T-helper 1 cell (primary cell): ENCODE results near the gene WNT5A.

Experiments used
- DNase-seq, 5 donors: peaks; one replicate each; pipeline ENCODE4 v3.0.0-alpha.2; 2012 to 2020
- total RNA-seq, 4 donors: gene quantifications; one replicate each; lab custom pipeline; 2026; lab: John Stamatoyannopoulos, UW

WNT5A gene
- total RNA-seq, result 0 reads per million in 4 donors

DNA sequence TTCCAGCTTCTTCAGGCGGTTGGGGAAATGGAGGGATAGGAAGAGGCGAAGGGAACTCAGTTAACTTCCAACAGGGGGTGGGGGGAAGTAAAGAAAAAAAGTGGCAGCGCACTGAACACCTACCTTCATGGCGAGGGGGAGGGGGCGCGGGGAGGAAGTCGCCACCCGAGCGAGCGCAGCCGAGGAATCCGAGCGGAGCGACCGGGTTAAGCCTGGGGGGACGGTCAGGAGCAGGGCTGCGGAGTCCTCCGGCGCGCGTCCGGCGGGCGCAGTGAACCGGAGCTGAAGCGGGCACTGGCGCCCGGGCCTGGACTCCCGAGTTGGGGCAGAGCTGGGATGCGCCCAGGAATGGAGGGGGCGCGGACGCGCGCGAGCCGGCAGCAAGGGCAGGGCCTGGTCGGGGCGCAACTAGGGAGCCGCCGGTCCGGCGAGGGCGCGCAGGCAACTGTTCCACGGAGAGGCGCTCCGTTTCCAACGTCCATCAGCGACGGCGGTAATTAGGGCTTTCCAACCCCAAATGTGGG is at the start of gene WNT5A:
Gene WNT5A (minus strand): TSS at position 450 of the 524 bp plus-strand sequence. CDS start 321 bp downstream, at position 129.
- no peak for DNase-seq

DNA sequence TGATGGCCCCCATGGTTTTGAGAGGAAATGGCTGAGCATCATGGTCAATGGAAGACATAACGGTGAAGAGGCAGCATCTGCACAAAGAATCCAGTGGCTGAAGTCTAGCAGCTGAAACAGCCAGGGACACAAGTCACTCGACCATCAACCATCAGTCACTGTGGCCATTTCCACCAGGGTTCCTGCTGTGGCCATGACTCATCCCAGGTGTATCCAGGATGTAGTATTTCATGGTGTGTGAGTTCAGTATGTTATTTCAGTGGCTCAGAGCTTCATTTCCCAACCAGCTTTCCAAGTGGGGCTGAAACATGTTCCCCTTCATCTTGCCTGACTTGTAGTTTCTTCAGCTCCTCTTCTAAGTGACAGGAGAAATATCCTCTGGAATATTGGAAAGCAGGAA is 47.8 kb upstream of the WNT5A start:
- DNase-seq, result no peak

DNA sequence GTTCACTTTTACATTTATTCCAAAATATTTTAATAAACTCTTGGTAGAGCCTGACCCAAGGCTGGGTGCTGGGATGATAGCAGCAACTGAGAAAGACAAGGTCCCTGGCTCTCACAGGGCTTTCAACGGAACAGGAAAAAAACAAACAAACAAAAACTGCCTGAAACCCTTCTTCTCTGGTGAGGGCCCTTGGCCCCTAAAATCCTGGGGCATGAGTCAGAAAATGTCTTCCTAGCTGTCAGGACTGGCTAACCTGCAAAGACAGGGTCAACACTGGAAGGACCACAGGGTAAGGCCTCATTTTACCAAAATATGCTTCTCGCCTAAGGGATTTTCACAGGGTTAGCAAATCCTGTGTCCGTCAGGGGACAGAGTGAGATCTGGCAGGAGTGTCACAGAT is 45.7 kb upstream of the WNT5A start:
- DNase-seq, result no peak

GRCh38 chr3:55531321-55531720 is 44.2 kb upstream of the WNT5A start:
- no peak for DNase-seq

GRCh38 chr3:55527361-55527760 is 40.3 kb upstream of the WNT5A start:
- no peak for DNase-seq

GRCh38 chr3:55526332-55527030 is 39.4 kb upstream of the WNT5A start:
- DNase-seq, result no peak

DNA sequence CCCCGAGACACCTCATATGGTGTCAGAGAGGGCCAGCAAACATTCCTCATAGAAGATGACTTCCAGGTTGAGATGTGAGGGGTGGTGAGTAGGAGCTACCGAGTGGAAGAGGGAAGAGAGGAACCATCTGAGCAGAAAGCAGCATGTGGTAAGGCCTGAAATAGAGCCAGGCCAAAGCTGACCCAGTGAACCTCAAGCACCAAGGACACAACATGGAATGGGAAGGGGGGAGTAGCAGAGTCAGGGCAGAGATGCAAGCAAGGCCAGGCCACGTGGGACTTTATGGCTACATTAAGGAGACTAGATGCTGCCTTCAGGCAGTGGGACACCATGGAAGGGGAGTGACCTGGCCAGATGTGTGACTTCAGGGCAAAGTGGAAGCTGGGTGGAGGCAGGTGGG is 38.3 kb upstream of the WNT5A start:
- DNase-seq, result no peak

DNA sequence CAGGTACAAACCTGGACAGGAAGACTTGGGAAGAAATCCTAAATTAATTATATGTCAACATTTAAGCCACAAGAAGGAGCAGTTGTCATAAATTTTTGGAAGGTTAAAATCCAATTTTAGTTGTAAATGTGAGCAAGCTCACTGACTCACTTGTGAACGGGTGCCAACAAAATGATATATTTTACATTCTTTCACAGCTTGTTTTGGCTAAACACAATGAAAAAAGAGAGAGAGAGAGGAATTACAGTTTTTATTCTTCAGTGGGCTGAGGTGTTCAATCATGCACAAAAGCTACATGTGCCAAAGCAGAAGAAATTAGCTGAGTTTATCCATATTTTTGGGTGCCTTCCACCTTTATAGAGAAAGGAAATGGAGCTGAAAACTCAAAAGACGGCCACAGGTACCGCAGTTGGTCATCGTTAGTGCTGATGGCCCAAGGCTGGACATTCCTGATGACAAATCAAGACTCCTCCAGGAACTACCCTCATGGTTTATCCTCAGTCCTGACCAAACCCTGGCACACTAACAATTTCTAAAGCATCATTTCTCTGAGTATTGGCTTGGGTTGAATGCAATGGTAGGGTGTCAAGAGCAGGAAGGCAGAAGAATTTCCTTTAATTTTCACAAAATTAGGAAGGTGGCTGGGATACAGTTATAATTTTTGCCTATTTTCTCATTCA is 37.6 kb upstream of the WNT5A start:
- no peak for DNase-seq

- DNase-seq, result no peak
Observed at GRCh38 chr3:55523471-55523870, 36.4 kb upstream of the WNT5A start.

DNA sequence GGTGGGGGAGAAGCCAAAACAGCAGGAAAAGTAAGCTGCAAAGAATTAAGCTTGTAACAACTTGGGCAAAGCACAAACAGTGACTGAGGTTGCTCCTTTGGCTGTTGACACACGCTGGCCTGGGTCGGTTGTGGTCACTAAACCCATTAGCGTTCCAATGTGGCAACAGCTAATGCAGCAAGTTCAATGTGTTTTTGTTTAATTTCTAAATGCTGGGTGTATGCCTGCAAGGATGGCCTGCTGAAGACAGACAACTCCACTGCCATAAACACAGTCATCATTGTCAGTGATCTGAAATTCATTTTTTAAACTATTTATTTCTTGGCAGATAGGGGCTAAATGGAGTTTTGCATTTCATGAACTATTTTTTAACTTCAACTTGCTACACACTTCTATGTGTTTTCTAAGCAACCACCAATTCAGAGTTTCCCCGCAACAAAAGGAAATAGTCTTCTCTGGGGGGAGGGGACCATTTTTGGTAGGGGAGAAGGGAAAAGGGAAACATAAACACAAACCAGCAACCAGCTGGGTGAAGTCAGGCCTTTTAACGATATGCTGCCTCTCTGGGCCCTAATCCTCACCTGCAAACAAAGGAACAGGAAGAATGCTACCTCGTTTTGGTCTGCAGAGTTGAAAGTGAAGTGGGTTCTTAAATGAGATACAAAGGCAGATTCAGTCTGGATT is 34.8 kb upstream of the WNT5A start:
- no peak for DNase-seq

GRCh38 chr3:55521064-55521737 is 34.1 kb upstream of the WNT5A start:
- DNase-seq, result no peak

GRCh38 chr3:55519019-55519418 is 31.9 kb upstream of the WNT5A start:
- DNase-seq, result no peak

DNA sequence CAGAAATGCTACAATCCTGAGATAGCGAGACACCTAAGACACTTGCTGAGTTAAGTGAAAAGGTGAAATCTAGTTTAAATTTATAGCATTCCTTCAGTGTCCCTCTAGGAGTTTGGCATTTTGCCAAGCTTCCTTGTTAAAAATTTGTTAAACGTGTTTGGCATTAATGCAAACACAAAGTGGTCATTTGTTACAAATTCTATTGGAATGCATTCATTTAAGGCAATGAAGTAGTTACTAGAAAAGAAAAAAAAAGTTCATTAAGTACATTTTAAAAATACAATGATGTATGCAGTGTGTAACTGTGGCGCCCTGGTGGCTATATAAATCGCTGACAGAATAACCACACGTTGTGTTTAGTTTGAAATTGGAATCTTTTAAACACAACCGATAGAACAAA is 31.3 kb upstream of the WNT5A start:
- no peak for DNase-seq

DNA sequence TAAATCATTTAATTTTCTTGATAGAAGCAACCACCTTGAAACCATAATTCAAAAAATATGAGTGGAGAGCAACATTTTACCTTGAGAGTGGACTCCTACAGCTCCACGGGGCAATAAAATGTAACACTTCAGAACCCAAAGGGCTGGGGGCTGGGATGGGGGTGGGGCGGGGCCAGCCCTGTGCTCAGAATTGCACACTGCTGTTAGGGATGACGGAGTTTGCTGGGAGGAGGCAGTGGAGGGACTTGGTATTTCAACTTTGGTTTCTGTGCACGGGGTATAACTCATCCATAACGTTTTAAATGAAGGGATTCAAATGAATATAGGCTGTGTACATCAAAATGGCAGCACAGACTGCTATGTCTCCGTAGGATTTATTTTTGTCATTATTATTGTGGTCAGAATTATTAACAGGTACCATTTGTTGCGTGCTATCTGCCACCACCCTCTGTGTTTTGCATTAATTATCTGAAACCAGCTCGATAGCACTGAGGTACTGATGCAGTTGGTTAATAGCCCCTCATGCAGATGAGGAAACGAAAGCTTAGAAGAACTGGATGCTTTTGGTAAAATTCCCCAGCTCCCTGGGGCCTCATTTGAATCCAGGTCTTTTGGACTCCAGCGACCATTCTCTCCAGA is 29.4 kb upstream of the WNT5A start:
- DNase-seq, result no peak

DNA sequence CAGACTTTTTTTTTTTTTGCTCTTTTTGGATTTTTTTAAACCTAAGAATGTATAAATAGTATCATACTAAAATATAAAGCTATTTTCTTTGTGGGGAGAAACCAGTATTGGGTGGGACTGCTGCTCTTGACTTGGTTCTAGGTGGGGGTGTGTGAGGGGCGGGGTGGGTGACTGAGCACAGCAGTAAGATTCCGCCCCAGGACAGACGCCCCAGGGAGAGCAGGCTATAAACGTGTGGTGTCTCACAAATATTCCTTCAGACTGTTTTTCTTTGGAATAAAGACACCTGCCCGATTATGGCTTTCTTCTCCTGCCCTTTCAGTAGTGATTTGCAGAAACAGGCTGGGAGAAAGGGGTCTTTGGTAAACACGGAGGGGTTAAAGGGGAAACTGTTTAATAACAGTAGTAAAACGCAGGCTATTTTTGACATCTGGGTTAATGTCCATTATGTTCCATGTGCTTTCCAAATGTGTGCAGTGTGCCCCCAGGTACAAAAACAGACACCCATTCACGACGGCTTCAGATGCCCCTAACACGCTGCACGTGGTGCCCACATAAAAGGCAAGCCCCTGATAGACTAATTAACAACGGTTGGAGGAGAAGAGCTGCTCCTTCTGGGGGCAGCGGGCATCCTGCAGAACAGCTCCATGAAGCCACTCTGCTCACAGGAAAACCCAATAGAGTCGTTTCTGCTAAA is 28.6 kb upstream of the WNT5A start:
- no peak for DNase-seq

GRCh38 chr3:55514962-55515361 is 27.9 kb upstream of the WNT5A start:
- no peak for DNase-seq

- DNase-seq, result no peak
Observed at GRCh38 chr3:55512571-55513343, 25.7 kb upstream of the WNT5A start.

DNA sequence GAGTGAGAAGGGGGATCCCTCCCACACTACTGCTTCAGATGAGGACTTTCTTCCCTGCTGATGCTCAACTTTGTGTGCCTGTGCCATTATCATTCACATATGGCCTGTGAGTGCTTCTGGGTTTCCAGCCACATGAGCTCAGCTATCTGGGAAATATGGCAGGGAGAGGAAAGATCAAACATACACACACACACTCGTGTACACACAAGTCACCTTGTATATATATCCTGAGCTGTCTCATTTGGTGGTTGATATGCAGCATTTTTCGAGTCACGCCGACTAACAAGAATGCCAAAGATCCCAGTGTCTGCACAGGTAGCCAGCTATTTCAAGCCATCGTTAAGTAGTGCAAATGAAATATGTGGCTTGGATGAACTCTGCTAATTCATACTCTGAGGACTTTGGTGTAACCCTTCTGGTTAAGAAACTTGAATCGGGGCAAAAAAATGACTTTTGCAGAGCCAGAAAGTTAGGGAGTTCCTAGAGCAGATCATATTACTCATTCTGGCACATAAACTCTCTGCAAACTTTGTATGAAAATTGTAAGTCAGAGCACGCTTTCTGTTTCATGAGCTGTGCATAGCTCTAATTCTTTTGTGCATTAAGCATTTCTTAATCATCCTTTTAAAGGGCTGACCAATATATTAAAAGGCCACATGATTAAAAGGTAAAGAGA is 24.9 kb upstream of the WNT5A start:
- no peak for DNase-seq

GRCh38 chr3:55508335-55508734 is 21.2 kb upstream of the WNT5A start:
- no peak for DNase-seq

DNA sequence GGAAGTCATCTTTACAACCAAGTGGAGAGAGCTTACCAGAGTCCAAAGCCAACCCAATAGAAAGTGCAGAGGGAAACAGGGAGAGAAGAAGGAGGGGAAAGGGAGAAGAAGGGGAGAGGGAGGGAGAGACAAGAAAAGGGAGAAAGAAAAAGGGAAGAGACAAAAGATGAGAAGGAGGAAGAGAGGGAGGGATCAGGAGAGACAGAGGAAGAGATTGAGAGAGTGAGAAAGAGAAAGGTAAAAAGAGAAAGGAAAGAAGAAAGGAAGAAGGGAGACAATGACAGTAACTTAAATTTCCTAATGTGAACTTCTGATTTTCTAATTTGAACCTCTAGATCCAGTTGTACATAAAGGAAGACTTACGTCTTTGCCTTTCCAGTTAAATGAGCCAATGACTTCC is 20.7 kb upstream of the WNT5A start:
- no peak for DNase-seq

DNA sequence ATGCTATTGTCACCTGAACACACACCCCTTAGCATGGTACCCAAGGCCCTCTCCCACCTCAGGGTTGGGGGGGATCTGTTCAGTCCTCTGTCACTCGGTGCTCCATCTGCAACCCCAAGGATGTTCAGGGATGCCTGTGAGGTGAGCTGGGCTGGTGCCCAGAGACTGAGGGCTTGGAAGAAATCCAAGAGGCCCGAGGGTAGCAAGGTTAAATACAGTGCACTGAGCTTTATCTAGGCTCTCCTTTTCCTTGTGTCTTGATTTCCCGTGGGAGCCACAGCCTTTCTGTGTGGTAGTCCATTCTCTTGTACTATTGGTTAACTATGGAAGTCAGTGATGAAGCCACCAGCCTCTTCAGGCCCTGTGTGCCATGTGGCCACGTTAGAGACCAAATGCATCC is 18.7 kb upstream of the WNT5A start:
- no peak for DNase-seq
